Activated CD8-positive, alpha-beta T cell treated with anti-CD3 and anti-CD28 coated beads, Interleukin-2, amount 10 ng/mL, durations not matched to agents 7 days and 5 days (primary cell): ENCODE data around the gene GIMAP5. TPM values are rescaled to one million over a fixed set of nuclear protein-coding genes. Genes with fewer than 3 reads are reported as not detected.

Experiments used
- ATAC-seq: fragments of 150-1000 bp; cut with Tn5 transposase; one replicate; pipeline ENCODE4 v1.10.0; 2021; ENCODE audit warnings: moderate library complexity
- CTCF ChIA-PET: fragments of 350-600 bp; sonication (Branson Sonifier 250); formaldehyde crosslinking; loops from one replicate; lab custom pipeline; 2021; ENCODE audit warnings: antibody characterized with exemption; lab: Charles Lee
- POLR2A ChIA-PET: fragments of 350-600 bp; sonication (Branson Sonifier 250); formaldehyde crosslinking; loops from one replicate; lab custom pipeline; 2021; ENCODE audit warnings: antibody characterized with exemption; lab: Charles Lee
- DNase-seq: peaks from one replicate; pipeline ENCODE4 v3.0.0-alpha.2; 2020
- H3K27ac Mint-ChIP-seq: one replicate; pipeline ENCODE4 v1.8.0; 2021; ENCODE audit warnings: mild to moderate bottlenecking, mixed read lengths
- H3K27me3 Mint-ChIP-seq: one replicate; pipeline ENCODE4 v1.8.0; 2021; ENCODE audit warnings: low read depth, mixed read lengths
- H3K36me3 Mint-ChIP-seq: one replicate; pipeline ENCODE4 v1.8.0; 2021; ENCODE audit warnings: low read depth, mixed read lengths
- H3K4me1 Mint-ChIP-seq: one replicate; pipeline ENCODE4 v1.8.0; 2021; ENCODE audit warnings: low read depth, mixed read lengths
- H3K4me3 Mint-ChIP-seq: one replicate; pipeline ENCODE4 v1.8.0; 2021; ENCODE audit warnings: mild to moderate bottlenecking, mixed read lengths
- H3K9me3 Mint-ChIP-seq: one replicate; pipeline ENCODE4 v1.8.0; 2022; ENCODE audit warnings: mixed read lengths; ENCODE audit not compliant: insufficient read depth
- total RNA-seq, 2 experiments: library from RNA; stranded (reverse); gene quantifications; one replicate each; pipeline ENCODE4 v1.2.3, GENCODE V29; 2021

Gene GIMAP5
- total RNA-seq, result 10 to 100 TPM; 56.3 to 63.3 TPM

DNA sequence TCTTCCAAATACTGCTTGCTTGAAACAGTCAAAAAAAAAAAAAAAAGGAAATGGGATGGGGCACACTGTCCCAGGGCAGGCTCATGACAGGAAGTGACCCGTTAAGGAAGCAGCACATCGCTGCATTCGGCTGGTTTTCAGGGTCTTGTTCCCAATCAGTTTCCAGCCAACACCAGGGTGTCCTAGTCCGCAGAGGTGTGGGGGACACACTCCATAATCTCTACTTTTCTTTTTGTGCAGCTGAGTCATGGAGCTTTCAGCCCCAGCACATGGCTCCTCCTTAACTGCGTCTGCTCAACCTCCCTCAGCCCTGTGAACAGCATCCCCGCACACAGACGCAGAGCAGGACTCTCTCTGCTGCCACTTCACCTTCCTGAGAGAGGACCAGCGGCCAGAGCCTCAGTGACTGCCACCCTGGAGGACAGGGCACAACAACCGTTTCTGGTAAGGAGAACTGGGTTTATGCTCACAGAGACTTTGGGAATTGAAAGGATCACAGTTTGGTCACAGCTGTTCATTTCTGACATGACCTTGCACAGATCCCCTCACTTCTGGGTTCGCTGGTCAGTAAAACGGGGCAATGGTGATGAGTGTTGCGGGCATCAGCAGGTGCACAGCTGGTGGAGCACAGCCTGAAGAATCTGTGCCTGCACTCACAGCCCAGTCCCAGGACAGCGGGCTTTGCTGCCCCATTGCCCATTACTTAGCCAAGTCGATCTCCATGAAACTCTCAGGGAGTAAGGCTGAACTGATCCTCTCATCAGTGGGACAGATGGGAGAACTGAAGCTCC is at the start of gene GIMAP5:
TSS of gene GIMAP5 (plus strand) at position 154 of the 791 bp plus-strand sequence. CDS start 3,467 bp downstream, outside the sequence.
- H3K27ac Mint-ChIP-seq, result peak within 1 kb of the TSS; percentile 89
- peak within 1 kb of the TSS; percentile 90 for H3K4me3 Mint-ChIP-seq

DNA sequence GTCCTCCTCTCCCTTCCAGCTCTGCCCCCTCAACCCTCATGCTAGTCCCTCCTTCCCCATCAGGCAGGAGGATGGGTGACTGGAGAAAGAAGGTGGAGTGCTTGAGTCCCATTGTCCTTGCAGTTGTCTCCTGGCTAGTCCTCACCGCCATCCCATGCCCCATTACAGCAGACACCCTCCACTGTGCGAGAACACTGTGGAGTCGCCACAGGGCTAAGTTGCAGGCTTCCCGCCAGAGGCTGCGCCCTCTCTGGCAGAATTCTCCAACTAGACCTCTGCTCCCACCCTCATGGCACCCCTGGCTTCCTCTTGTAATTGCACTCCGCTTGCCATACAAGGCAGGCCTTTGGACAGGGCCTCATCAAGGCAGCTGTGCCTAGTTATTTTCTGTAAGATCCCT is 48.6 kb upstream of the GIMAP5 start:
- ATAC-seq, result no peak
- Mint-ChIP-seq H3K4me3 (peak overlapping the region; percentile 95), H3K36me3 (peaks cover 89% of the 10 kb centered on the region), H3K27me3 (no peaks in the 10 kb centered on the region), H3K27ac (peak overlapping the region; percentile 78), H3K4me1 (peaks cover 65% of the 10 kb centered on the region), H3K9me3 (peaks cover 48% of the 10 kb centered on the region)
- no peak for DNase-seq
- POLR2A ChIA-PET, result no interaction called here
- CTCF ChIA-PET, result no interaction called here

More for the DNA sequence above, at the start of gene GIMAP5:
- ATAC-seq (peak; percentile 78), DNase-seq (peak; percentile 68)
- Mint-ChIP-seq H3K9me3 (no peaks in the 10 kb centered on the region), H3K4me1 (peaks cover 79% of the 10 kb centered on the region), H3K36me3 (peaks cover 54% of the 10 kb centered on the region), H3K27me3 (no peaks in the 10 kb centered on the region)
- CTCF ChIA-PET, result interaction anchor here (1.0 to 3.0 kb wide), 9 partner anchors 10 to 288 kb away, joined by 3 to 23 read pairs (median 5); partner anchors contain the start of gene GIMAP4
- POLR2A ChIA-PET, result interaction anchor here (0.6 to 4.7 kb wide), 20 partner anchors 8 to 287 kb away, joined by 3 to 43 read pairs (median 12); partner anchors contain the start of genes GIMAP1, GIMAP2, GIMAP4 and GIMAP6

- Mint-ChIP-seq H3K4me1 (peaks cover 34% of the 10 kb centered on the region), H3K9me3 (peaks cover 69% of the 10 kb centered on the region), H3K27me3 (no peaks in the 10 kb centered on the region), H3K36me3 (peaks cover 80% of the 10 kb centered on the region), H3K27ac (no peak overlapping the region), H3K4me3 (no peak overlapping the region)
- ChIA-PET POLR2A (no interaction called here), CTCF (interaction anchor here (1.7 to 2.5 kb wide), 2 partner anchors 10 to 20 kb away, joined by 4 to 9 read pairs; partner anchors contain the start of gene GIMAP2)
- ATAC-seq (no peak), DNase-seq (no peak)
Observed at GRCh38 chr7:150695654-150696053, 41.6 kb upstream of the GIMAP5 start.

DNA sequence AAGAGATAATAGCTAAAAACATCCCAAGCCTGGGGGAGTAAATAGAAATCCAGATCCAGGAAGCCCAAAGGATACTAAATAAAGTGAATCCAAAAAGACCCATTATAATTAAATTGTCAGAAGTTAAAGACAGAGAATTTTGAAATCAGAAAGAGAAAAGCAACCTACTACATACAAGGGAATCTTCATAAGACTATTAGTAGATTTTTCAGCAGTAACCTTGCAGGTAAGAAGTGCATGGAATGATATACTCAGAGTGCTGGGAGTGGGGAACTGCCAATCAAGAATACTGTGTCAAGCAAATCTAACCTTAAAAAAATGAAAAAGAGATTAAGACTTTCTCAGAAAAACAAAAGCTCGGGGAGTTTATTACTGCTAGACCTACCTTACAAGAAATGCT is 34.0 kb upstream of the GIMAP5 start:
- Mint-ChIP-seq H3K27ac (no peak overlapping the region), H3K4me1 (peaks cover 10% of the 10 kb centered on the region), H3K36me3 (peaks cover 66% of the 10 kb centered on the region), H3K9me3 (peaks cover 57% of the 10 kb centered on the region), H3K27me3 (no peaks in the 10 kb centered on the region), H3K4me3 (no peak overlapping the region)
- no peak for DNase-seq
- CTCF ChIA-PET, result interaction anchor here (0.7 to 1.1 kb wide), 3 partner anchors 12 to 238 kb away, joined by 3 read pairs; partner anchors contain the start of gene GIMAP1
- POLR2A ChIA-PET, result interaction anchor here (0.6 to 1.3 kb wide), 3 partner anchors 14 to 37 kb away, joined by 3 read pairs; no protein-coding TSS in a partner anchor
- ATAC-seq, result no peak

- no peak for ATAC-seq
- H3K27me3 Mint-ChIP-seq, result no peaks in the 10 kb centered on the region
- H3K4me3 Mint-ChIP-seq, result peak overlapping the region; percentile 97
- peaks cover 10% of the 10 kb centered on the region for H3K9me3 Mint-ChIP-seq
- no peak for DNase-seq
- POLR2A ChIA-PET, result interaction anchor here (0.6 to 3.9 kb wide), 13 partner anchors 15 to 373 kb away, joined by 3 to 43 read pairs (median 4); partner anchors contain the start of genes GIMAP2, GIMAP4, GIMAP5 and GIMAP8
- H3K4me1 Mint-ChIP-seq, result peaks cover 43% of the 10 kb centered on the region
- H3K27ac Mint-ChIP-seq, result peak overlapping the region; percentile 87
- H3K36me3 Mint-ChIP-seq, result peaks cover 60% of the 10 kb centered on the region
- CTCF ChIA-PET, result interaction anchor here (0.7 to 4.6 kb wide), 24 partner anchors 12 to 309 kb away, joined by 3 to 32 read pairs (median 6); partner anchors contain the start of genes GIMAP2, GIMAP6, GIMAP7 and GIMAP8
Observed at GRCh38 chr7:150715293-150715692, 21.9 kb upstream of the GIMAP5 start.

DNA sequence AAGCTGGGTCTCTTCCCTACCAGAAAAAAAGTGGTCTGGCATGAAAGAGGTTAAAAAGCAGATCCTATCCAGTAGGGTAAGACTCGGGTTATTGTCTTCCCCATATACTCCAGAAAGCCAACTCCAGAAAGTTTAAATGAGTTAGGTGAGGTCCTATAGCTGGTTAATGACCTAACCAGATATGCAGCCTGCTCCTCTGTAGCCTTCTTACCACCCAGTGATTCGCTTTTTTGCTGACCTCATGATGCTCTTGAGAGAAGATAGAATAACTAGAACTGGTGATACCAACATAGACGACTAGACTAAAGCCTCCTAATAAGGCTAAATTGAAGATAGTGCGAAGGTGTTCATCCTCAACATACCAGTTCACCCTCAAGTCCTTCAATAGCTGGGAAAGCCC is 21.5 kb upstream of the GIMAP5 start:
- ChIA-PET CTCF (interaction anchor here (0.7 to 4.6 kb wide), 29 partner anchors 12 to 309 kb away, joined by 3 to 32 read pairs (median 5); partner anchors contain the start of genes GIMAP2, GIMAP6, GIMAP7 and GIMAP8), POLR2A (interaction anchor here (0.6 to 3.9 kb wide), 23 partner anchors 15 to 374 kb away, joined by 3 to 43 read pairs (median 5); partner anchors contain the start of genes GIMAP2, GIMAP4, GIMAP5 and GIMAP6)
- Mint-ChIP-seq H3K36me3 (peaks cover 62% of the 10 kb centered on the region), H3K27me3 (no peaks in the 10 kb centered on the region), H3K4me1 (peaks cover 45% of the 10 kb centered on the region), H3K27ac (peak overlapping the region; percentile 87), H3K9me3 (peaks cover 10% of the 10 kb centered on the region), H3K4me3 (peak overlapping the region; percentile 97)
- ATAC-seq (peak; percentile 11), DNase-seq (no peak)

DNA sequence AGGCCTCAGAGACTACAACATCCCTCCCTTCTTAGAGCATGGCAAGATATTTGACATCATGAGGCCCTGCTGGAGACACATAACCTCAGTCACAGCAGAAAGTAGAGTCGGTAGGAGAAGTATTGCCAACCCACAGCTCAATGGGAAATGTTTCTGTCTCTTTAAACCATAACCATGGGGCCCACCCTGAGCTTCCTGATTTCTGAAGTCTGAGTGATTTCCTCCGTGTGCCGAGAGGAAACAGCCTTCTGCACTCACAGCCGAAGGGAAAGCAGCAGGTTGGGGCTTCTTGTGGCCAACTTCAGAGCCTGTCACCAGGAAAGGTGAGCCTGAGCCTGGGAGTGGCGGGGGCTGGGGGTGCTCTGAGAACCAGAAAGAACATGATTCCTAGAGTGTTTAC is 20.9 kb upstream of the GIMAP5 start, which contains the start of gene GIMAP1:
TSS of gene GIMAP1 (plus strand) at position 246 of the 400 bp plus-strand sequence. CDS start 2,435 bp downstream, outside the sequence.
- Mint-ChIP-seq H3K27ac (peak within 1 kb of the TSS; percentile 87), H3K27me3 (no peaks in the 10 kb centered on the region), H3K4me1 (peaks cover 51% of the 10 kb centered on the region), H3K4me3 (peak within 1 kb of the TSS; percentile 97), H3K9me3 (peaks cover 10% of the 10 kb centered on the region), H3K36me3 (peaks cover 68% of the 10 kb centered on the region)
- ChIA-PET CTCF (interaction anchor here (0.7 to 4.6 kb wide), 25 partner anchors 11 to 310 kb away, joined by 3 to 32 read pairs (median 6); partner anchors contain the start of genes GIMAP2, GIMAP7 and GIMAP8), POLR2A (interaction anchor here (0.6 to 3.9 kb wide), 17 partner anchors 16 to 265 kb away, joined by 3 to 43 read pairs (median 6); partner anchors contain the start of genes GIMAP2, GIMAP4, GIMAP5 and GIMAP6)
- ATAC-seq (peak; percentile 85), DNase-seq (peak; percentile 71)

- H3K27me3 Mint-ChIP-seq, result no peaks in the 10 kb centered on the region
- peaks cover 10% of the 10 kb centered on the region for H3K9me3 Mint-ChIP-seq
- H3K27ac Mint-ChIP-seq, result peak overlapping the region; percentile 87
- POLR2A ChIA-PET, result interaction anchor here (0.9 to 3.9 kb wide), 18 partner anchors 9 to 266 kb away, joined by 3 to 43 read pairs (median 6); partner anchors contain the start of genes GIMAP2, GIMAP4, GIMAP5 and GIMAP6
- peak overlapping the region; percentile 97 for H3K4me3 Mint-ChIP-seq
- CTCF ChIA-PET, result interaction anchor here (1.5 to 4.6 kb wide), 13 partner anchors 10 to 268 kb away, joined by 4 to 32 read pairs (median 8); partner anchors contain the start of genes GIMAP2, GIMAP6, GIMAP7 and GIMAP8
- DNase-seq, result no peak
- no peak for ATAC-seq
- peaks cover 53% of the 10 kb centered on the region for H3K4me1 Mint-ChIP-seq
- peaks cover 73% of the 10 kb centered on the region for H3K36me3 Mint-ChIP-seq
Observed at GRCh38 chr7:150716939-150717338, 20.3 kb upstream of the GIMAP5 start.

DNA sequence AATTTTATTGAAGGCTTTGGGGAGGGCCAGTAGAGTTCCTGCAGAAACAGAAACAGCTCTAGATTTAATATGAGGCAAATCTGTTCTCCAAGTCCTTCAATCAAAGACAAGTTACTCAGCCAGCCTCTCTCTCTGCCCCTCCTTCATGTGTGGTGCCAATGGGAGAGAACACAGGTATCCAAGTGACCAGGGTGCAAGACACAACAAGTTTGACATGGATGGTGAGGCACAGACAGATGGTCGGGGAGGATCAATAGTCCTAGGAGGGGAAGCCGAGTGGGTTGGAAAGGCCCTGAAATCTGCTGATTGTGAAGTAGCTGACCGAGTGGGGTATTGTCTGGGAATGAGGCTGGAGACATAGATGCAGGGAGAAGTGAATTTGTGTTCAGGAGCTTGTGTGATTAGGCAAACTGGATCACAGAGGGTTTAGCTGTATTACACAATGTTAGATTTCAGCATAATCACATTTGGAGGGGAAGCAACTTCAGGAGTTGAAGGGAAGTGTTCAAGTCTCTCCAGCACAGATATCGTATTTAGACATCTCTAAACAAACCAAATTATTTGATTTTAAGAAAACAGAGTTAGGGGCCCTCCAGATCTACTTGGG is 19.3 kb upstream of the GIMAP5 start:
- no peak for DNase-seq
- Mint-ChIP-seq H3K36me3 (peaks cover 75% of the 10 kb centered on the region), H3K4me3 (peak overlapping the region; percentile 97), H3K27ac (peak overlapping the region; percentile 87), H3K9me3 (peaks cover 10% of the 10 kb centered on the region), H3K27me3 (no peaks in the 10 kb centered on the region), H3K4me1 (peaks cover 63% of the 10 kb centered on the region)
- ATAC-seq, result no peak
- POLR2A ChIA-PET, result interaction anchor here (0.6 to 3.9 kb wide), 15 partner anchors 8 to 267 kb away, joined by 3 to 43 read pairs (median 5); partner anchors contain the start of genes GIMAP2, GIMAP4, GIMAP5 and GIMAP6
- CTCF ChIA-PET, result interaction anchor here (0.8 to 4.6 kb wide), 14 partner anchors 9 to 269 kb away, joined by 3 to 32 read pairs (median 6); partner anchors contain the start of genes GIMAP6, GIMAP7 and GIMAP8

GRCh38 chr7:150719436-150719835 is 17.8 kb upstream of the GIMAP5 start:
- peaks cover 4% of the 10 kb centered on the region for H3K9me3 Mint-ChIP-seq
- peak overlapping the region; percentile 97 for H3K4me3 Mint-ChIP-seq
- CTCF ChIA-PET, result interaction anchor here (0.7 kb wide), 1 partner anchor 271 kb away, joined by 4 read pairs; no protein-coding TSS in a partner anchor
- H3K4me1 Mint-ChIP-seq, result peaks cover 69% of the 10 kb centered on the region
- DNase-seq (no peak), ATAC-seq (no peak)
- H3K36me3 Mint-ChIP-seq, result peaks cover 80% of the 10 kb centered on the region
- peak overlapping the region; percentile 87 for H3K27ac Mint-ChIP-seq
- no peaks in the 10 kb centered on the region for H3K27me3 Mint-ChIP-seq
- POLR2A ChIA-PET, result interaction anchor here (1.0 kb wide), 1 partner anchor 152 kb away, joined by 3 read pairs; the partner anchor contains the start of gene GIMAP4
